Activated CD4-positive, alpha-beta T cell treated with anti-CD3 and anti-CD28 coated beads, Interleukin-2, amount 50 U/mL, for 4 hours (primary cell): Measurements from ENCODE around the gene CAPZB.

Experiments used
- DNase-seq, 2 experiments: peaks; one replicate each; pipeline ENCODE4 v3.0.0-alpha.2; 2020

CAPZB gene

DNA sequence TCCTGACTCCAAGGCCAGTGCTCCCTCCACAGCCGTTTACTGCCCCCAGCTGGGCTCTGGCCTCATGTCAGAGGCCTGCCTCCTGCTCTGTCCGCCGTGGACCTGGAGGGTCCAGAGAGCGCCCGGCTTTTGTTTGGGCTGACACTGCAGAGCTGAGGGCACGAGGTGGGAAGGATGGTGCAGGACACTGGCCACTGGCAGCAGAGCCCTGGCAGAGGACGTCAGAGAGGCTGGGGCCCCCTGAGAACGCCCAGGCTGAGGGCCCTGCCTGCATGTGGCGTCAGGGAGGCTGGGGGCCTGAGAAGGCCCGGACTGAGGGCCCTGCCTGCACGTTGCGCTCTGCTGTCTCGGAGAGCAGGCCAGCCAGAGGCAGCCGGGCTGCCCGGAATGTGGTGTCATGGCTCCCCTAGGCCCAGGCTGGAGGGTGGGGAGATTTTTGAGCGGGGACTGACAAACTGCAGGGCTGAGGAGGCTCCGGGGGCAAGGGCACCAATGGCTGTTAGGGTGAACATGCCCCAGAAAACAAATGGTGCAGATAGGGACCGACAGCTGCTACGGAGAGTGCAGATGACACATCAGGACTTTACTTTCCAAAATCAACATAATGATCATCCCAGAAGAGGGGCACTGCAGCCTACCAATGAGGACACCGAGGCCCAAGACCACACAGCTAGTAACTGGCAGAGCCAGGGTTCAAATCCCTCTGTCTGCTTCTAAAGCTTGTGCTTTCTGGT lies 141.6 kb downstream of the CAPZB start:
- DNase-seq: no peak

DNA sequence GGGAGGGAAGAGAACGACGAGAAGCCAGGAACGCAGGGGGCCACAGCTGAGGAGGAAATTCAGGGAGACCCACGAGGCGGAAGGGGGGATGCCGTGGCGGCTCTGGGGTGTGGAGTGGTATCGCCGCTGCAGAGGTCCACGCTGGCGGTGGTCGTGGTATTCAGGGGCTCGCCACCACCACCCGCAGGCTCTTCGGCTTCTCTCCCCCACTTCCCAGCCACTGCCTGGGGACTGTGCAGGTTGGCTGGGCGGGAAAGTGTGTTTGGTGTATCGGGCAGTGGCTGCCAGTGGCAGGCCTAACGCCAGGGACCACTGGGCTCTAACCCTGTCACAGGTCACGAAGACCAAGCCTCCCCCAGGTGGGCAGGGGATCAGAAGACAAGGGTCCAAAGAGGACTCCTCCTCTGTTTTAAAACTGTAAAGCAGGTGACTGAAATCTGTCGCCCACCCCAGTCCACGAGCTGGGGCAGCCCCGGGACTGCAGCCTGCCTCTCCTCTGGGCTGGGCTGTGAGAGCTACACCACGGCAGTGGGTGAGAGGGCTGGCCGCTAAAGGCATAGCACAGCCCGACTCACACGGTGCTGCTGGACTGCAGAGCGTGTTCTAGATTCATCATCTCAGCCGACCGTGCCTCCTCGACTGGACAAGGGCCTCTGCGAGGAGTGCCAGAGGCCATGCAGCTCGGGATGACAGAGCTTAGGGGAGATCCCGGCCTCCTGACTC lies 142.3 kb downstream of the CAPZB start:
- no peak for DNase-seq

DNA sequence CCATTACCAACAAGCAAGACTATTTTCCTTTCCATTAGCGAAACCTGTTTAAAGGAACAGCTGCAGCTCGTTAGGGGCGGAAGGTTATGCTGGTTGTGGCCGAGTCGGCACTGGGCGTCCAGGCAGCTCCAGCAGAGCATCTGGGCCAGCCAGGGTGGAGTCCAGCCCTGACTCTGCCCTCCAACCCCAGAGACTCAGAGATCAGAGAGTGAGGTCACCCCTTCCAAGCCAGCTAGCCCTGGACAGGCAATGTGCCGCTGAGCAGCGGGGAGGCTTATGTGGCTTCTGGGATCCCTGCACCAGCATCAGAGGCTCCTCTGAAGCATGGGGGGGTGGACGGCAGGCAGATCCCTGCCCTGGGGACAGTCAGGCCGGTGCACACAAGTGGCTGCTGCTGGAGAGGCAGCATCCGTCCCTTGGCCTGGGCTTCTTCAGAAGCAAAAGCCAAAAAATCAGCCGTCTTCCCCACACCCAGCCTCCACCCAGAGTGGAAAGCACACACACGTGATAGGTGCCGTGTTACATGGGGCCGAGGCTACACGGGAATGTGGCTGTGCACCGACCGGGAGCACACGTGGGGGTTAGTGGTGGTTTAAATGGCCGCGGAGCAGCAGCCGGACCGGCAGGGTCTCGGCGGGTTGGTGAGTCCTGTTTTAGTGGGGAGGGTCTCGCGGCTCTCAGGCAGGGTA lies 143.1 kb downstream of the CAPZB start:
- no peak for DNase-seq

DNA sequence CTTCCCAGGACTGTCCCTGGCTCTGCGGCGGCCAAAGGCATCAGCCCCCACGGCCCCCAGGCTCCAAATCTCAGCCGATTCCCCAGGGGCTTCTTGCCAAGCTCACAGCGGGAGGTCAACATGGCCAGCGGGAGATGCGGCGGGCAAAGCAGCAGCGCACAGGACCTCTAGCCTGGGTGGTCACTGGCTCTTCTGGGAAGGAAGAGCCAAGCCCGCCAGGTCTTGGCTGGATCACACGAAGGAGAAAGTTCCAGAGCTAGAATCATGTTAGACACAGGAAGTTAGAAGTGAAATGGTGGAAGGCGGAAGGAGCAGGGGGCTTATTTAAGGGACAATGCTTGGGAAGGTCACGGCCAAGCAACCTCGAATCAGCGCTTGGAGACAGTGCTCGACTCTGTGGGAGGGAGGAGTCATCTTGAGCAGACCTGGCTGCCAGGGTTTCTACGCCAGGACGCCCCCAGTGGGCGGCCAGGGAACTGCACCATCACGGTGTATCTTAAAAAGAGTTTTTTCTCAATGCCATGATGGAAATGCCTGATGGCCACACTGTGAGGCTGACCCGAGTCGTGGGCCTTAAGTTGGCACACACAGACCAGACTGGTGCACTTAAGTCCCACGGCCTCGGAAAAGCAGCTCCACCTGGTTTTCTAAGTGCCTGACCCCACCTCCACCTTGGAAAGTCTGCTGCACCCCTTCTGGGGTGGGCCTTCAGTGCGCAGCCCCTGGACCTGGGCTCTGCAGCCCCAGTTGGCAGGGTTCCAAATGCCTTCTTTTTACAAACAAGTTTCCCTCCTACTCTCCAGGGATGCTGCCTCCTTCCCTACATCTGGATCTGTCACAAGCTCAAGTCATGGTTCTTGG lies 143.9 kb downstream of the CAPZB start:
- peak; percentile 73 to 75 for DNase-seq

DNA sequence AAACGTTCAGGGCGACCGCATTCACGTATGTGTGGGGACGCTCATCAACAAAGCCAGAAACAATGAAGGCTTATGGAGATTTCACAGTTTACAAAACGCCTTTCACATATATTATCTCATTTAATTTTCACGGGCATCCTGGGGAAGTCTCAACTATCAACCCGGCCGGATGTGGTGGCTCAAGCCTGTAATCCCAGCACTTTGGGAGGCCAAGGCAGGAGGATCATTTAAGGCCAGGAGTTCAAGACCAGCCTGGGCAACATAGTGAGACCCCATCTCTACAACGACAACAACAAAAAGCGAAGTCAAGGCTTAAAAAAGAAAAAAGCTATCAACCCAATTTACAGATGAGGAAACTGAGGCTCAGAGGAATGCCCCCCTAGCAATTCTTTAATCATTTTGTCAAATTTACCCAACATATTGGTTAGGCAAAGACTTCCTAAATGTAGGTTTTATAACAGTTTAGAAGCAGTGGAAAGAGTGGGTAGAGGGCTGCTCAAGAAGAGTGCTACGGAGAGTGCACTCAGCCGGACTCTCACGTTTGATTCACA lies 144.9 kb downstream of the CAPZB start:
- no peak for DNase-seq

DNA sequence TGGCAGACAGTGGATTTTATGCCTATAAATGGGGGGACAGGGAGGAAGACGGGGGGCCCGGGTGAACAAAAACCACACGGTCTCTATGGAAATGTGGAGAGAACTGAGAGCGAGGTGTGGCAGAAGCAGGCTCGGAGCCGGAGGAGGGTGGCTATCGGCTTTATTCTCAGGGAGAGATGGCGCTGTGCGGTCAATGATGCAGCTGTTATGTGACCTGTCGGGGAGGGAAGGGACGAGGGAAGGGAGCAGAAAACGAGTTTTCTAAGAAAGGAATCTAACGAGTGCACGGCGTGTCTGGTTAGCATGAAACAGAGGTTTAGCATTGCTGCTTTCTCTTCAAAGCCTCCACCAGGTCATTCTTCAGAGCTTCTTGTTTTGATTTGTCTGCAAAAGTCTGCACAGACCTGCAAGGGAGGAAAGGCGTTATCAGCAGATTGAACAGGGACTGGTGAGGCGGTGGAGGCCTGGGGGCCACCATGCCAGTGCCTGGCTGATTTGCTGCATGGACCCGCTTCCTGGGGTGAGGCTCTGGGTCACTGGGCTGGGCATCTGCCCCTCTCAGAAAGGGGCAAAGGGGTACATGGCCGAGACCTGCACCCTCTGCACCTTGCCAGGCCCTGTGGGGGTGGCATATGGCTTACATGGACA lies 146.0 kb downstream of the CAPZB start:
- no peak for DNase-seq

DNA sequence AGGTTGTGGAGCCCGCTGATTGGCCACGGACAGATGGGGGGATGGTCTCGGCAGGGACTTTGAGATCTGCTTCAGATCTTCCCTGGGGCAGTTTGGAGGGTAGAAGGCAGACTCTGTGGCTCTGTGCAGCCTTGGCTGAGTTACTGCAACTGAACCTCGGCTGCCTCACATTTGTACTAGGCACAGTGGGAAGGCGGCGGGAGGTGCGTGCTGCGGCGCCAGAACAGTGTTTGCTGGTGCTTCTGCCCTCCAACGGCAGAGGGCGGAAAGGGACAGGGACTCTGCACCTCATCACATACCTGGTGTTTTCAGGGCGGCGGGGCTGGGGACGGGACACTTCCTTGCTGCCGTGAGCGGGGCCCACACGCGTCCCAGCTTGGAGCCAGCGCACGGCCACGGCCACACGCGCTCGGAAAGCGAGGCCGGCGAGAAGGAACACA lies 147.0 kb downstream of the CAPZB start:
- DNase-seq: no peak

DNA sequence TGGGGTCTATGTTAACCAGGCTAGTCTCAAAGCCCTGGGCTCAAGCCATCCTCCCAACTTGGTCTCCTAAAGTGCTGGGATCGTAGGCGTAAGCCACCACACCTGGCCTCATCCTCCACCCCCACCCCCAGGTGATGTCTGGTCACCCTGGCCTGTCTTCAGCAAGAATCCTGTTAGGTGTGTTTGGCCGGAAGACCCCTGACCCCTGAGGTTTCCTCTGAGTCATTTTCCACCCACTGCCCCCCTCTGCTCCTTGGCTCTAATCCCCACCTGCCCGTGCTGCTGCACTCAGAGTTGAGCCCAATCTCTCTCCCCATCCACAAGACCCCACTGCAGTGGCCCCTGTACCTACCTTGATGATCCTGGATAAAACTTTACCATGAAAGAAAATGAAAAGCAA lies 148.1 kb downstream of the CAPZB start:
- DNase-seq: no peak

DNA sequence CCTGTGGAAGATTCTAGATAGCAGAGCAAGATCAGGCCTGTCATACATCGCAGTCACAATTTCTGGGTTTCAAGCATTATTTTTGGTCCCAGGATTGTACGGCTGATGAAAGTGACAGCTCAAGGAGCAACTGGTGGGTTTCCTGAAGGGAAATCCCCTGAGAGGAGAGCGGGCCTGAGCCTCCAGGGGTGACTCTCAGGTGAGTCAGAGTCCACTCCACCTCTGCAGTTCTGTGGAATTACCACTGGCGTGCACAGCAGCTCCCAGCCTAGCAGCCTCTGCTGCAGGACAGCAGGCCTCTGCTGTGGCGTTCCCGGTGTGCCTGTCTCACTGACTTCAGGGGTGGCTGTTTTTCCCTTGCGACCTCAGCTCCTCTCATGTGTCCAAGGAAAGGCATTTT lies 148.8 kb downstream of the CAPZB start:
- peak in 1 of 2 experiments; percentile 33 for DNase-seq

DNA sequence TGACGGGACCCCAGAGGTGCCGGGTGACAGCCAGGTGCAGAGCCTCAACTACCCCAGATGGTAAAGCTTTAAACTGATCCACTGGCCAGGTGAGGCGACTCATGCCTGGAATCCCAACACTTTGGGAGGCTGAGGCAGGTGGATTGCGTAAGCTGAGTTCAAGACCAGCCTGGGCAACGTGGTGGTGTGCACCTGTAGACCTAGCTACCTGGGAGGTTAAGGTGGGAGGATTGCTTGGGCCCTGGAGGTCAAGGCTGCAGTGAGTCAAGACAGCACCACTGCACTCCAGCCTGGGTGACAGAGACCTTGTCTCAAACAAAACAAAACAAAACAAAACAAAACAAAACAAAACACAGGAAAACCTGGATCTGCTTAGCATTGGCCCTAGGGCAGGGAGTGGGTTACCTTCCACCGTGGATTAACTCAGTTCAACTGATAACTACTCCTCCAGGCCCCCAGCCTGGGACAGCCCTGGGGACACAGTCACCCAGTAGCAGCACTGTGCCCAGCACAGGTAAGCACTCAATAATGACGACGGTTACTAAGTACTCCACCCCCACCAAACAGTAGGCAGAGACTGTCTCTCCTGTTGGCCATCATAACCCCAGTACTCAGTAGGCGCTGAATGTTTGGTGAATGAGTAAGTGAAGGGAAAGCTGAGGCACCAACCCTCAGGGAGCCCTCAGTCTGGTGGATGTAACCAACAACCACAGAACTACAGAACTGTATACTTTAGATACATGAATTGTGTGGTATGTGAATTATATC lies 151.6 kb downstream of the CAPZB start:
- DNase-seq: no peak

DNA sequence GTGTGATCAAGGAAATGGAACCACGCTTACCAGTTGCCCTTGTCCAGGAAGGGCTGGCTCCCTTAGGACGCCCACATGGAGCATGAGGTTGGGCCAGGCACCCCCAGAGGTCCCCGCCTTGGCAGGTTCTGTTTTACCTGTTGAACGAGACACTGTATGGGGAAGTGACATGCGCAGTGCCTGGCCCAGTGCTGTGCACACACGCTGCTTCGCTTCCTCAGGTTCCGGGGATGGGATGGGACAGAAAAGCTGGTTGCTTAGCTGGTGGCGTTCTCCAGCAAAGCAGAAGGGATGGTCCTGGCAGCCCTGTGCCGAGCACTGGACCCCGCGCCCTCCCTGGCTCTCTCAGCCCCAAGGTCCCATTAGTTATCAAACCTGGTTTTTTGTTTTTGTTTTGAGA lies 152.5 kb downstream of the CAPZB start:
- DNase-seq: no peak

DNA sequence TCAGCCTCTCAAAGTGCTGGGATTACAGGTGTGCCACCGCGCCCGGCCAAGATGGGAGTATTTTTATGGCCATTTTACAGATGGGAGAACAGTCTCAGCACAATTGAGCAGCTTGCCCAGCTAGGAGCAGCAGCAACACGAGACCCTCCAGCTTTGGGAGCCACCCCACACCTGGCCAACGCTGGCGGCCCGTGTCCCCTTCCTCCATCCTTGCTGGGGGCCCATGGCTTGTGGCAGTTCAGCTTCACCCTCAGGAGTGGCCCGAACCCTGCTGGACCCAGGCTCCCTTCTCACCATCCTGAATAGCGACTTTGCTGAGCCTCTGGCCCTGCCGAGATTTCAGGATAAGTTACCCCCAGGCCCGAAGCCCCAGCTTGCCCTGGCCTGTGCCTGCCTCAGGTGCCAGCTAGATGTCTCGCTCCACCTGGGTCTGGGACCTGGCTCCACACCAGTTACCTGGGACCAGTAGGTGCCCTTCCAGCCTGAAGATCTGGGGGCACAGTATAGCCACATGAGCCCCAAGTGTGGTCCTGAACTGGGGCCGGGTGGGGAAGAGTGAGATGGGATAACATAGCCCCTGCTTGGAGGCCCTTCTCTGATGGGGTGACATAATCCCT lies 154.0 kb downstream of the CAPZB start:
- no peak for DNase-seq

DNA sequence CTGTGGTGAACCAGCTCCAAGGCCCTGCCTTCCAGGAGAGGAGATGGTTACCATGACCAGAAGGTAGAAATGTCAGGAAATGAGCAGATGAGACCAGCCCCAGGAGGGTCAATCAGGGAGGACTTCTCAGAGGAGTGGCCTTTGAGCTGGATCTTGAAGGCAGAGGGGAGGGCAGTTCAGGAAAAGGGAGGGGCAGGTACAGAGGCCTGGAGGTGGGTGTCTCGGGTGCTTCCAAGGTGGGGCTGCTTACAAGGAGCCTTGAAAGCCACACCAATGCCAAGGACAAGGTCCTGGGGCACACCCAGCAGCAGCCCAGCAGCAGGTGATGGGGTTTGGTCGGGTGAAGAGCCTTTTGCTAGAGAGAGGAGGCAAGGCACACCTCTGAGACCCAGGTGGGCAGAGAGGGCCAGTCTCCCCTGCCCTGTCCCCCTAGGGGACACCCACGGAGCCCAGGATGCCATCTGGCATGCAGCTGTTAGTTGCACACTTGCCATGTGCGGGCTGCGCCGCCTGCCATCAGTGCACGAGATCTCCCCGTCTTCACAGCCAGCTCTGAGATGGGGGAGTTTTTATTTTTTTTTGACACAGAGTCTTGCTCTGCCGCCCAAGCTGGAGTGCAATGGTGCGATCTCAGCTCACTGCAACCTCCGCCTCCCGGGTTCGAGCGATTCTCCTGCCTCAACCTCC lies 154.7 kb downstream of the CAPZB start:
- DNase-seq: no peak

DNA sequence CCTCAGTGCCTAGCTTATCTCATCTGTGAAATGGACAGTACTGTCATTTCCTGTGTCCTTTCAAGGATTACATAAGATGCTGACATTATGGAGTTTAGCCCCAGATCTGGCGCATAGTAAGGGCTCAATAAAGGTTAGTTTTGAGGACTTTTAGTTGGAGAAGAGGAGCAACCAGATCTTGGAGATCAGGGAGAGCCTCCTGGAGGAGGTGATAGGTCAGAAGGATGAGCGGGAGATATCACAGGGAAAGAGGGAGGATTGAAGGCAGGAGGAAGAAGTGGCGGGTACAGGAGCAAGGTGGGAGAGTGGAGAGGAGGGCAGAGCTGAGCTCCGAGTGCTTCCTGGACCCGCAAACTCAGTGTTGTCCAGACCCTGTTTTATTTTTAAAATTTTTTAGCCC lies 155.7 kb downstream of the CAPZB start:
- no peak for DNase-seq

DNA sequence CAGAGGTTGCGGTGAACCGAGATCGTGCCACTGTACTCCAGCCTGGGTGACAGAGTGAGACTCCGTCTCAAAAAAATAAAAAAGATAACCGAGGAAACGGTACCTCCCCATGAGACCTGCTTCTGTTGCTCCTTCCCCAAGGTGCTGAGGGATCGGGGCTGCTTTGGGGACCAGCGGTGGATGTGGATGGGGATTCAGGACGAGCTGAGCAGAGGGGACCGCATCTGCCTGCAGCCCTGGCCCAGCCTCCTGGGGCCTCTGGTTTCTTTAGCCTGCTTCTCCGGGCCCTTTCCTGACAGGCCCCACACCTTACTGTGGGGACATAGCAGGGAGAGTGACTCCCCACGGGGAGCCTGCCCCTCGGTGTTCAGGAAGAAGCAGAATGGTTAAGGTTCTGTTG lies 156.2 kb downstream of the CAPZB start:
- DNase-seq: no peak

DNA sequence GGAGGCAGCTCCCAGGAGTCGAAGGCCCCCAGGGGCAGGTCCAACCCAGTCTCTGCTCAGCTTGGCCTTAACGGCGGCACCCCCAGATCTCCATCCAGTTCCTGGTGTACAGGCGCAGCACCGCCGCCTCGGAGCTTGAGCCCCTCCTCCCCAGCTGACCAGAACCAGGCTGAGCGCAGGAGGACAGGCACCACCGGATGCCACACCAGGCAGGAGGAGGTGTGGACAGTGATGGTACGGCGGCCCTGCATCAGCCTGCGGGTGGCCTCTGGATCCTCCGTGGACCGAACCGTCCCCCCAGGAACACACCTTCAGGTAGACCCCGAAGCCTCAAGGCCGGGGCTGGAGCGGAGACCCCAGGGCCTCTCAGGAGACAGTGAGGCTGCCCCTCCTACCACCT lies 156.9 kb downstream of the CAPZB start:
- DNase-seq: no peak

DNA sequence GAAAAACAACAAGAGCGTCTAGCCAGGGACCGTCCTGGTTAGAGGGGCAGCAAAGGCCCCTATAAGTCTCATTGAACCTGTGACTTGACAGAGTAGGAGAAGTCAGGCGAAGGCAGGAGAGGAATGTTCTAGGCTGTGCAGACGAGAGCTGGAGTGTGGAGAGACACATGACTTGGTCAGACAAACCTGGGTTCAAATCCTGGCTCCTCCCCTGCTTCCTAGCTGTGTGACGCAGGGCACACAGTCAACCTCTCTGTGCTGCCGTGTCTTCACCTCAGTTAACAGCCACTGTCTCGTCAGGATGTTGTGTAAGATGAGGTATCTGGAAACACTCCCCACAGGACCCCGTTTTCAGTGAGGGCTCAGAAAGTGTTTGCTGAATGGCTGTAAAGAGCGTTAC lies 157.6 kb downstream of the CAPZB start:
- no peak for DNase-seq

DNA sequence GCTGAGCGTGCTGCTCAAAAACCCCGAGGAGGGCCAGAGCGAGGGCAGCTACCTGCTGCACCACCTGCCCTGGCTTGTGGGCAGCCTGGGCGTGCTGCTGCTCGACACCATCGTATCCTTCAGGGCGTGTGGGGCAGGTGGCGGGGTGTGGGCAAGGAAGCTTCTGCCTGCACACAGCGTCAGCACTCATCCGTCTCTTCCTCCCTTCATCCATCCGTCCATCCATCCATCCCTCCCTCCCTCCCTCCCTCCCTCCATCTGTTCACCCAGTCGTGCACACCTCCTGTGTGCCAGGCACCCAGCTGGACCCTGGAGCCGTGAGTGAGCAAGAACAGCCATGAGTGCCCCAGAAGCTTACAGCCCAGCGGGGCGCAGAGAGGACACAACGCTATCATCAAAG lies 158.0 kb downstream of the CAPZB start:
- no peak for DNase-seq

DNA sequence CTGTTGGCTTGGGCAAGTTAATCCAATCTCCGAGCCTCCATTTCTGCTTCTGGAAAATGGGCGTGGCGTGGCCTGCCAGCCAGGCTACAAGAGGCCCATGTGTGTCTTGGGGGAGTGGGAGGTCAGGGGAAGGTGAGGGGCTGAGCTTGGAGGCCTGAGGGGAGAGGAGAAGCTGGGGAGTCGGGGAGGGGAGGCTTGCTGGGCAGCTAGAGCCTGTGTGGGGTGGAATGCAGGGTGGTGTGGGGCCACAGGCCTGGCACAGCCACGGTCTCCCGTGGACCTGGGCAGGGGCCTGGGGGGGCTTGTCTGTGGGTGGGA lies 158.6 kb downstream of the CAPZB start:
- DNase-seq: no peak

DNA sequence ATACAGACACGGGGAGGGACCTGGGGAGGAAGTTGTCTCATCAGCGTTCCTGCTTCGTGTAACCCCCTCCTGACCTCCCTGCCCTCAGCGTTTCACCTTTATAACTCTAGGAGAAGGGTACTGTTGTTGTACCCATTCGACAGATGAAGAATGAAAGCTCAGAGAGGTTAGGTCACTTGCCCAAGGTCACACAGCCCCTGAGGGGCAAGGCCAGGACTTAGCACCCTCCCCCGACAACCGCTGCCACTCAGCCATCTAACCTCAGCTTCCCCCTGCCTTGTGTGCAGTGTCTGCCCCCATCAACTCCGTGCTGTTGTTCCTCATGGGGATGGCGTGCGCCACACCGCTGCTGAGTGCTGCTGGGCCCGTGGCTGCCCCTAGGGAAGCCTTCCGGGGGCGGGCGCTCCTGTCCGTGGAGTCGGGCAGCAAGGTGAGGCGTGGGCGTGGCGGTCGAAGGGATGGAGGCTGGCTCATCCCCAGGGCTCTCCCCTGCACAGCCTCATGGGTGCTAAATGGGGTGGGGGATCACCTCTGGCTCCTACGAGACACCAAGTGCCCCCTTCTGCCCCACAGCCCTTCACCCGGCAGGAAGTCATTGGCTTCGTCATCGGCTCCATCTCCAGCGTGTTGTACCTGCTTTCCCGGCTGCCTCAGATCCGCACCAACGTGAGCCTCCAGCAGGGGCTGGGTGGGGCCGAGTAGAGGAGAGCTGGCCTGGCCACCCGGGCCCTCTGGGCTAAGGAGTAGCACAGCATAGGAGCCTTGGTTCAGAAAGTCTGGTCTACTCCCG lies 159.2 kb downstream of the CAPZB start:
- DNase-seq: no peak
